GM21360 (cell line): ENCODE results near the gene RAC3.

ENCODE experiments used
- ATAC-seq: cut with Tn5 transposase; IDR thresholded peaks from one replicate; pipeline ENCODE4 v1.9.1; 2021; ENCODE audit warnings: mild to moderate bottlenecking, moderate library complexity; ENCODE audit not compliant: unreplicated experiment

Gene RAC3

DNA sequence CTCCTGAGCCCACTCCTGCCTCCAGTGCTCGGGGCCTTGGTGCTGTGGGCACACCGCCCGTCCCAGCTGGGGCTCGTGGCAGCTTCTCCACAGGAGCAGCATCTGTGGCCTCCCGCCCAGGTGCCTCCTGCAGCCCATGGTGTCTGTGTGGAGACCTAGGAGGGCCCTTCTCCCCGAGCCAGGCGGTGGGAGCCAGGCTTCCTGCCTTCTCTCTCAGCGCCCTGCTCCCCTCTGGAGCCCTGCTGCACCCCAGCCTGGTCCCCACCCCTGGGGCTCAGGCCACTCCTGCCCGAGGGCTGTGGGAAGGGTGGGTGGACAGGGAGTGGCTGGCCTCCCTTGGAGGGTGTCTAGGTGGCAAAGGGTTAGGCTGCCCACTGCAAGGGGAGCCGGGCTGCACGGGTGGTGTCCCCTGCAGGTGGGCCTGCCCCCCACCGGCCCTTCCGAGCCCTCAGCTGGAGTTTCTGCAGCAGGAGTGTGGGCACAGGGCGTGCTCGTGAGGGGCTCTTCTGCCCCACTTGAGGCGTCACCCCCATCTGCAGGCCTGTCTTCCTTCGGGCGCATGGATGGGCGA, 19.8 kb upstream of the RAC3 start:
- no peak for ATAC-seq

- ATAC-seq = no peak
Measured at GRCh38 chr17:82012261-82012639, 19.2 kb upstream of the RAC3 start.

DNA sequence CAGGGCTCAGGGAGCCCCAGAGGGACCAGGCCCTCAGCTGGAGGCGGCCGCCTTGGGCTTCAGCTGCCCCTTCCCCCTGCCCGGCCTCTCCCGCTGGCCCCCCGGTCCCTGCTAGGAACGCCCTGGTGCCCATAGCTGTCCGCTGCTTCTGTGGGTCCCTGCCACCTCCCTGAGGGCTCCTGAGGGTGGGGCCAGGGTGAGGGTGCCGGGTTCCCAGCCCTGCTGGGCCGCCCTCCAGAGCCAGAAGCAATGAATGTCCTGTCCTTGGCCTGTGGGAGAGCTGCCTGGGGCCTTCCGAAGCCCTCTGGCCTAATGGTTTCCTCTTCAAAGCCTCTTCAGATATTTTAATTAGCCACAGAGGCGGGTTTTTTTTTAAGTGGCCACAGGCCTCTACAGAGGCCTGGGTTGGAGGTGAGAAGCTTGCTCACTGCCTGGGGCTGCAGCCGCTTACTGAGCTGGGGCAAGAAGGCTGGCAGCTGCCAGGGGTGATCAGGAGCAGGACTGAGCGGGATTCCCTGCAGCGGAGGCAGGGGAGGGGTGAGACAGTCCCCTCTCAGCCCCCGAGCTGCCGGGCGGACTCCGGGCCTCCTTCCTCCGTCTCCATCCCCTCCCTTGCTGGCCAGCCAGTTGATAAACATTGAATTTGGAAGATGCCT, 18.7 kb upstream of the RAC3 start:
- no peak for ATAC-seq

DNA sequence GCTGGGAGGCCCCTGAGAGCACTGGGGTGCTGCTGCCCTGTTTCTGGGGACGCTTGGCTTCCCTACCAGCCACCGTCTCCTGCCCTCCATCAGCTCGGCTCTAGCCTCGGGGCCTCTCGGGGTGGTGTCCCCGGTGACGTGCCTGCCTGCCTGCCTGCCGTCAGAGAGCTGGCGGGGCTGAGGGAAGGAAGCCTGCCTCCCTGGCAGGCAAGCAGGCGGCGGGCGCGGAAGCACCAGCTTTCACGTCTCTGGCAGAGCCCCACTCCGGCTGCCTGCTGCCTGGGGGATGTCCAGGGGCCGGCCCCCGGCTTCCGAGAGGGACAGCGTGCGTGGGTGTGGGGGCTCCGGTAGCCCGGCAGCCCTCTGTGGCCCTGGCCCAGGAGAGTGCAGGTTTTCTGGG, 18.1 kb upstream of the RAC3 start:
- ATAC-seq = no peak

DNA sequence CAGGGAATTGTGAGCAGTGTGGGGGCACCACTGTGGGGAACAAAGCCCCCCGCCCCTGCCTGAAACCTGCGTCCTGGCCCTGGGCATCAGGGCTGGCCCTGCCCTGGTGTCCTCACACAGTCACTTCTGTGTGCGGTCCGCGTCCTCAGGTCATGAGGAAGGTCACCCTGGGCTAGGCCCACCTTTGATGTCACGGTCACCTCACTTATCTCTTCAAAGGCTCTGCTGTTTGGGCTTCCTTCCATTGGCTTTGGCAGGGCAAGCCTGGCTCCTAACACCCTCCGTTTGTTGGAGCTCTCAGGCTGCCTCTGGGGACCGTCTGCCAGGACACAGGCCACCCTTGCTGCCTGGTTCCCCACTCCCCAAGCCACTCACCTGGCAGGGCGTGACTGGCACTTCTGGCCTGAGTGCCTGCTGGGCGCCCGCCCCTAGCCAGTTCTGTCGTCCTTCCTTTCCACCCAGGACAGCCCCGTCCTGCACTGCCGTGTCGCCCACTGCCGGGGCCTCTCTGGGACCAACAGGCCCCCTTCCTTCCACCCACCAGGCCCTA, 17.6 kb upstream of the RAC3 start:
- ATAC-seq = no peak

GRCh38 chr17:82014432-82014831, 17.0 kb upstream of the RAC3 start:
- ATAC-seq = no peak

DNA sequence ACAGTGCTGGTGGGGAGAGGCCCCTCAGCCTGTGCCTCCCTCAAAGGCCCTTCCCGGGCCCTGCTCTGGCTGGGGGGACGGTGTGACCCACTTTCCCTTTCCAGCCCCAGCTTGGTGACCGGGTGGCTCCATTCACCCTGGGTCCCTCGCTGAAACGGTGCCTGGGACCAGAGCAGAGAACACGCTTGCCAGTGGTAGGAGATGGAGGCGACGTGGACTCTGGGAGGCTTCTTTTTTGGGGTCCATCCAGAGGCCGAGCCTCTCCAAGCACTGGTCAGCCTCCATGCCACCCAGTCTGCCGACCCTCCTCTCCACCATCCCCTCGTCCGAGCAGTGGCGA, 16.5 kb upstream of the RAC3 start:
- ATAC-seq = no peak

DNA sequence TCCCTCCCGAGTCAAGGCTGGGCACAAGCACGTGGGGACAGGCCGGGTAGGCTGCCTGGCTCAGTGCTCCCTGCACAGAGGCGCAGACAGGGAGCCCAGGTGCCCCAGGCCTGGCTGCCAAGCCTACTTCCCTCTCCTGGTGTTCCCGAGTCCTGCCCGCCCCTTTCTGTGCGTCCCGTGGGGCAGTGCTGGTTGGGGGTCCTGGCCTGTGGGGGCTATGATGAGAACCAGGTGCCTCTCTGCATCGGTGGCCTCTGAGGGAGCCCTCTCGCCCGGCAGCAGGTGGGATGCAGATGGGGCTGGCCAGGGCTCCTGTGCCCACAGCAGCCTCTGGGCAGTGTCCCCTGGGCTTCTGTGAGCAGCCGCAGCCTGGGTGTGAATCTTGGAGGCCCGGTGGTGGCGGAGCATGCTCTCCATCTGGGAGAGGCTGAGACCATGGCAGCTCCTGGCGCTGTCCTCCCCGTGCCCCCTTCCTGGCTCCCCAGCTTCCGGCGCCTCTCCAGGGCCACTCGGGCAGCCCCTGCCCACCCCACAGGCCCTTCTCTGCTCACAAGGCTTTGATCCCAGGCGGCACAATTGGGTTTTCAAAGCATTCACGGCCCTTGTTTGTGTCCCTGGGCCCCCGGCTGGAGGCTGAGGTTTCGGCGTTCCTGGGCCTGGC, 16.0 kb upstream of the RAC3 start:
- no peak for ATAC-seq

GRCh38 chr17:82016061-82016874, 15.2 kb upstream of the RAC3 start:
- no peak for ATAC-seq

DNA sequence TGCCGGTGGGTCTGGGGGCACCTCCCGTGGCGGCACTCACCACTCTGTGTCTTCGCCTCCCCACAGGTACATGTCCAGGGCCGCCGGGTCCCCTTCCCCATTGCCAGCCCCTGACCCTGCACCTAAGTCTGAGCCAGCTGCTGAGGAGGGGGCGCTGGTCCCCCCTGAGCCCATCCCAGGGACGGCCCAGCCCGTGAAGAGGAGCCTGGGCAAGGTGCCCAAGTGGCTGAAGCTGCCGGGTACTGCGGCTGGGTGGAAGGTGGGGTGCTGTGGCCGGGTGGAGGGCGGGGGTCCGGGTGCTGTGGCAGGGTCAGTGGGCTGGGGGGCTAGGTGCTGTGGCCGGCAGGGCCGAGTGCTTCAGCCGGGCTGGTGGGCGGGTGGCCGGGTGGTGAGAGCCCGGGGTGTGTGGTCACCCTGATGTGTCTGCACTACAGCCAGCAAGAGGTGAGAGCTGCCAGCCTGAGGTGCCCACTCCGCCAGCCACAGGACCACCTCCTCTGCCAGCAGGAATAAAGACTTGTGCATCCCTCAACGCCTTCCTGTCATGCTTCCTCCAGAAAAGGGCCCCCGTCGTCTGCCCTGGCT, 14.5 kb upstream of the RAC3 start:
- ATAC-seq = no peak

- no peak for ATAC-seq
Measured at GRCh38 chr17:82017612-82018151, 13.8 kb upstream of the RAC3 start.

- ATAC-seq = no peak
Measured at GRCh38 chr17:82018152-82018988, 13.1 kb upstream of the RAC3 start.

DNA sequence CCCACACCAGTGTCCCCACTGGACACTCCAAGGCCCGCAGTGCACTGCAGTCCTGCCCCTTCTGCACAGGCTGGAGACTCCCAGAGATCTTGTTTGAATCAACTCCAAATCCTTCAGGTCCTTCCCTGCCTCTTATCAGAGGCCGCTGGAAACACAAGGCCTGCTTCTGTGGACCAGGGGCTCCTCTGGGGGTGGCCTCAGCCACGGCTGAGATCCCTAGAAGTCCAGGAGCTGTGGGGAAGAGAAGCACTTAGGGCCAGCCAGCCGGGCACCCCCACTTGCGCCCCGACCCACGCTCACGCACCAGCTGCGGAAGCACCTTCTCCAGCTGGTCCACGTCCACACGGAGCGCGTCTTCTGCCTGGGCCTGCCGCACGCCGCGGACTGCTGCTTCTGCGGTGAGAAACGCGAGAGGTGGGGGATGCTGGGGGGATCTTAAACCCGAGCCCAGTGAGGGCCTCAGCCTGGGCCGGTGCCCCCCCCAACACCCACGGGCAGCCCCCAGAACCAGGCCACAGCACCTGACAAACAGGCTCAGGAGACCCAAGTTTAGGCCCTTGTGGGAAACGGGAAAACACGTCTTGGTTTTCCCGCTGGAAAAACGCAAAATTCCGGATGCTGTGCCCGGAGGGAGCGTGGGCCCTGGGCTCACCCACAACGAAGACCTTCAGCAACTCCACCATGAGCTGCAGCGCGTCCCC, 12.3 kb upstream of the RAC3 start:
- ATAC-seq = no peak

DNA sequence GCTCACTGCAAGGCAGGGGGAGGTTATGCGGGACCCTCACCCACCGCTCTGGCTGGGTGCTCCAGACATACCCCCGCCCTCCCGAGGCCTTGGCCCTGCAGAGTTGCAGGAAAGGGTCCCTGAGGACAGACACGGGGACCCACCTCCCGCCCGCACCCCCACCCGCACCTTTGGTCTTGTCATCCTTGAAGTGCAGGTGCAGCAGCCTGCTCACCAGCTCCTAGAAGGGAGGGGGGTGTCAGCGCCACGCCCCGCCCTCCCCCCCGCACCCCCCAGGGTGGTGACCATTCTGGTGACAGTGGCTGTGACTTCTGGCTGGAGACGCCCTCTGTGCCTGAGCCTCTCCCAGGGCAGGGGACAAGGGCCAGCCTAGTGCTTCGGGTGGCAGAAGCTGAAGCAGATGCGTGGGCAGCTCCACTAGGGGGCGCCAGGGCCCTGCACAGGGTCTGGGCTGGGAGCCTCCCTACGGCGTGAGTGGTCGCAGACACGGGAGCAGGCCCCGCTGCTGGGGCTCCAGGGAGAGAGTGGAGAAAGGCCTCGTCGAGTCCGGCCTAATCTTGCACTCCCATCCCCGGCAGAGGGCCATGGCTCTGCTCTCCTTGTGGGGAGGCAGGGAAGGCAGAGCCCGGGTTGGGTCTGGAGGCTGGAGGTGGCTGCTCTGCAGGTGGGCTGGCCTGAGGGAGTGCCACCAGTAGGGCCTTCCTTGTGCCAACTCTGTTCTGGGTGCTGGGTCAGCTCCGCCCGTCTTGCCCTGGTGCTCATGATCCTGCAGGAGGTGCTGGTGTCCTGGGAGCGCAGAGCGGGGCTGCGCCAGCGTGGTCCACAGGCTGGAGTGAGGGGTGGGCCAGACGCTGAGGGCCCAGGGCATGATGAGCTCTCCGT, 11.5 kb upstream of the RAC3 start:
- ATAC-seq = no peak

DNA sequence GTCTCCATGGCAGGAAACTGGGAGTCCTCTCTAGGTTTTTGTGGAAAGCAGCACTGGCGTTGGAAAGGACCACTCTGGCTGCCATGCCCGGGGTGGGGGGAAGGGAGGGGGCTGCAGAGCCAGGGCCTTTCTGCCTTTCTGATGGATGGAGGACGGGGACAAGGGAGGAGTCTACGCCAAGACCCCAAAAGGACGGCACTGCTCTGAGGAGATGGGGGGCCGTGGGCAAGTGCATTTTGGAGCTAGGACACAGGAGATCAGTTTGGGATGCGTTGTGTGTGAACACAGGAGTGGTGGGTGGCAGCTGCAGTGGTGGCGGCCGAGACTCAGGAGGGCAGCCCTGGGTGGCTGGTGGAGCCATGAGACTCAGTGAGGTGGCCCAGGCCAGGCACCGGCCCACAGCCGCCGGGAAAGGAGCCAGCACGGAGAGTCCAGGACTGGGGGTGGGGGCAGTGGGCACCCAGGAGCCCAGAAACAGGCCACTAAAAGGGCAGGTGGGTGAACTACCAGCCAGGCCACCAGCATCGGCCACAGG, 10.8 kb upstream of the RAC3 start:
- no peak for ATAC-seq

GRCh38 chr17:82021107-82021899, 10.2 kb upstream of the RAC3 start:
- no peak for ATAC-seq

GRCh38 chr17:82021900-82022309, 9.6 kb upstream of the RAC3 start:
- ATAC-seq = no peak
